Mesenchymal stem cell (in vitro differentiated cells and primary cell): ENCODE results near the gene GPATCH4.

ENCODE experiments used
- DNase-seq: peaks from one replicate; pipeline ENCODE4 v3.0.0-alpha.2; 2013
- H2AFZ ChIP-seq: one replicate; pipeline ENCODE4 v1.6.1; 2013; ENCODE audit warnings: low read depth, mild to moderate bottlenecking, control low read depth, inconsistent platforms, low read length, moderate library complexity
- H2AK5ac ChIP-seq: 2 replicates; pipeline ENCODE4 v1.6.1; 2013; ENCODE audit warnings: low read length, moderate library complexity, mild to moderate bottlenecking, inconsistent platforms; ENCODE audit not compliant: severe bottlenecking
- H2BK120ac ChIP-seq: one replicate; pipeline ENCODE4 v1.6.1; 2013; ENCODE audit warnings: low read depth, mild to moderate bottlenecking, inconsistent platforms, low read length, moderate library complexity
- H2BK12ac ChIP-seq, 2 experiments: one replicate each; pipeline ENCODE4 v1.6.1; 2013; ENCODE audit warnings: inconsistent platforms in 2 of 2, low read length in 2 of 2, mild to moderate bottlenecking in 2 of 2, moderate library complexity in 2 of 2, control low read depth in 1 of 2
- H2BK15ac ChIP-seq: one replicate; pipeline ENCODE4 v1.6.1; 2013; ENCODE audit warnings: mild to moderate bottlenecking, low read depth, inconsistent platforms; ENCODE audit not compliant: poor library complexity, severe bottlenecking
- H2BK5ac ChIP-seq: 2 replicates; pipeline ENCODE4 v1.6.1; 2013; ENCODE audit warnings: low read depth, mild to moderate bottlenecking, low read length, control low read depth, inconsistent platforms; ENCODE audit not compliant: poor library complexity, severe bottlenecking
- H3K14ac ChIP-seq, 2 experiments: one replicate each; pipeline ENCODE4 v1.6.1; 2013; ENCODE audit warnings: inconsistent platforms in 2 of 2, low read length in 2 of 2, control low read depth in 1 of 2, mild to moderate bottlenecking in 1 of 2, moderate library complexity in 1 of 2
- H3K18ac ChIP-seq, 2 experiments: one replicate each; pipeline ENCODE4 v1.6.1; 2013; ENCODE audit warnings: inconsistent platforms in 2 of 2, low read length in 2 of 2, control low read depth in 1 of 2, low read depth in 1 of 2, mild to moderate bottlenecking in 1 of 2
- H3K23ac ChIP-seq, 2 experiments: one replicate each; pipeline ENCODE4 v1.6.1; 2013; ENCODE audit warnings: inconsistent platforms in 2 of 2, low read length in 2 of 2, mild to moderate bottlenecking in 2 of 2, moderate library complexity in 2 of 2, control low read depth in 1 of 2
- H3K27ac ChIP-seq: 2 replicates; pipeline ENCODE4 v1.5.1; 2013; ENCODE audit warnings: mild to moderate bottlenecking, moderate library complexity, low read length, control low read depth, inconsistent platforms; ENCODE audit not compliant: poor library complexity, severe bottlenecking
- H3K27me3 ChIP-seq, 2 experiments: 2 replicates each; pipeline versions ENCODE4 v1.6.1 to v1.7.0; 2013; ENCODE audit warnings: low read length in 2 of 2, mild to moderate bottlenecking in 2 of 2, moderate library complexity in 2 of 2, control low read depth in 1 of 2, inconsistent platforms in 1 of 2; ENCODE audit not compliant: control insufficient read depth in 1 of 2, insufficient read depth in 1 of 2
- H3K36me3 ChIP-seq, 2 experiments: 2 replicates each; pipeline versions ENCODE4 v1.6.1 to v1.7.0; 2013; ENCODE audit warnings: low read length in 2 of 2, control low read depth in 1 of 2, inconsistent platforms in 1 of 2, low read depth in 1 of 2, mild to moderate bottlenecking in 1 of 2; ENCODE audit not compliant: insufficient read depth in 2 of 2, control insufficient read depth in 1 of 2
- H3K4ac ChIP-seq, 2 experiments: one replicate each; pipeline ENCODE4 v1.6.1; 2013; ENCODE audit warnings: inconsistent platforms in 2 of 2, low read length in 2 of 2, mild to moderate bottlenecking in 2 of 2, moderate library complexity in 2 of 2, control low read depth in 1 of 2, low read depth in 1 of 2
- H3K4me1 ChIP-seq: 2 replicates; pipeline ENCODE4 v1.6.1; 2013; ENCODE audit warnings: low read depth, low read length, control low read depth; ENCODE audit not compliant: control insufficient read depth, insufficient read depth
- H3K4me2 ChIP-seq: 2 replicates; pipeline ENCODE4 v1.6.1; 2013; ENCODE audit warnings: low read length, mild to moderate bottlenecking, inconsistent platforms; ENCODE audit not compliant: poor library complexity, severe bottlenecking
- H3K4me3 ChIP-seq, 2 experiments: 2 replicates each; pipeline versions ENCODE4 v1.5.1 to v1.7.0; 2013; ENCODE audit warnings: low read length in 2 of 2, mild to moderate bottlenecking in 2 of 2, control low read depth in 1 of 2, low read depth in 1 of 2; ENCODE audit not compliant: insufficient read depth in 1 of 2
- H3K79me1 ChIP-seq: replicated peaks from 2 replicates; pipeline ENCODE4 v1.6.1; 2013; ENCODE audit warnings: mild to moderate bottlenecking, control low read depth, low read length, inconsistent platforms; ENCODE audit not compliant: poor library complexity, severe bottlenecking
- H3K9ac ChIP-seq: 2 replicates; pipeline ENCODE4 v1.7.0; 2013; ENCODE audit warnings: mild to moderate bottlenecking, low read length, moderate library complexity
- H3K9me3 ChIP-seq: 2 replicates; pipeline ENCODE4 v1.7.0; 2013; ENCODE audit warnings: mild to moderate bottlenecking, low read length; ENCODE audit not compliant: control insufficient read depth
- H4K8ac ChIP-seq: one replicate; pipeline ENCODE4 v1.6.1; 2013; ENCODE audit warnings: inconsistent platforms, mild to moderate bottlenecking, low read length, moderate library complexity
- H4K91ac ChIP-seq: one replicate; pipeline ENCODE4 v1.6.1; 2013; ENCODE audit warnings: mild to moderate bottlenecking, low read length, inconsistent platforms
- WGBS: methylation state at CpG from one replicate; pipeline ENCODE4 v1.1.7; 2013; ENCODE audit warnings: mixed read lengths; 5-methylcytosine and 5-hydroxymethylcytosine counted together

The GPATCH4 gene

DNA sequence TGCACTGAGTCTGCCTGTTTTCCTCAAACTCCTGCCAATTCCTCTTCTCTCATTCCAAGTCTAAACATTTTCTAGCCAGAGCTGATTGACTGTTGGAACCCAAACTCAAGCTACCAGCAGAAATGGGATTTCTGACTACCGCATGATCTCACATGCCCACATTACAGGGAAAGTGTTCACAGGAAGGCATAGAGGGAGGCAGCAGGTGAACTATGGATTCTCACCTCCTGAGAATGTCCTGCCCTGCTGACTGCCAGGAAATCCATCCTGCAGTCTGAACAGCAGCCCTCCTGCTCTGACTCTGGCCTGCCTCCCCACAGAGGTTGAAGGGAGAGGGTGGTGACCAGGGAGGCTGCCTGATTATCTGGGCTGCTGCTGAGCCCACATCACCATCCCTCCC, 51.4 kb downstream of the GPATCH4 start:
- H4K91ac ChIP-seq, result no peak overlapping the region
- no peak overlapping the region for H4K8ac ChIP-seq
- no peak overlapping the region for H2BK120ac ChIP-seq
- H3K4me1 ChIP-seq, result peaks cover 7% of the 10 kb centered on the region
- no peaks in the 10 kb centered on the region for H3K9me3 ChIP-seq
- no peak overlapping the region for H3K4ac ChIP-seq
- H2BK5ac ChIP-seq, result no peak overlapping the region
- H3K18ac ChIP-seq, result no peak overlapping the region
- H2AFZ ChIP-seq, result no peak overlapping the region
- peaks cover 9 to 17% of the 10 kb centered on the region in 2 experiments for H3K36me3 ChIP-seq
- no peak overlapping the region for H2BK15ac ChIP-seq
- H3K27me3 ChIP-seq, result no peaks in the 10 kb centered on the region
- H3K79me1 ChIP-seq, result no peaks in the 10 kb centered on the region
- no peak overlapping the region for H3K9ac ChIP-seq
- H3K4me3 ChIP-seq, result no peak overlapping the region
- no peak overlapping the region for H3K23ac ChIP-seq
- no peak overlapping the region for H3K4me2 ChIP-seq
- no peak overlapping the region for H2AK5ac ChIP-seq
- WGBS, result 100% methylated on average over 1 of the region's 1 CpG
- no peak overlapping the region for H3K27ac ChIP-seq
- H3K14ac ChIP-seq, result no peak overlapping the region
- DNase-seq, result no peak
- no peak overlapping the region for H2BK12ac ChIP-seq

DNA sequence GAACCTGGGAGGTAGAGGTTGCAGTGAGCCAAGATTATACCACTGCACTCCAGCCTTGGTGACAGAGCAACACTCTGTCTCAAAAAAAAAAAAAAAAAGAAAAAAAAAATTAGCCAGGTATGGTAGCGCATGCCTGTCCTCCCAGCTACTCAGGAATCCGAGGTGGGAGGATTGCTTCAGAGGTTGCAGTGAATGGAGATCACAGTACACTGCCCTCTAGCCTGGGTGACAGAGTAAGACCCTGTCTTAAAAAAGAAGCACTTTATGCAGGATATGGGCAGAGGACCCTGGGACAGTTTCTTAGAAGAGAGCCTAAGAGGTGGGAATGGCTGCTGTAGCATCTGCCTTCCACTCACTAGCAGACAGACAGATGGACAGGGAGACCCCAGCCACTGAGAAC, 51.9 kb downstream of the GPATCH4 start:
- Histone ChIP-seq H3K9ac (no peak overlapping the region), H2BK12ac (no peak overlapping the region), H3K4ac (no peak overlapping the region)

DNA sequence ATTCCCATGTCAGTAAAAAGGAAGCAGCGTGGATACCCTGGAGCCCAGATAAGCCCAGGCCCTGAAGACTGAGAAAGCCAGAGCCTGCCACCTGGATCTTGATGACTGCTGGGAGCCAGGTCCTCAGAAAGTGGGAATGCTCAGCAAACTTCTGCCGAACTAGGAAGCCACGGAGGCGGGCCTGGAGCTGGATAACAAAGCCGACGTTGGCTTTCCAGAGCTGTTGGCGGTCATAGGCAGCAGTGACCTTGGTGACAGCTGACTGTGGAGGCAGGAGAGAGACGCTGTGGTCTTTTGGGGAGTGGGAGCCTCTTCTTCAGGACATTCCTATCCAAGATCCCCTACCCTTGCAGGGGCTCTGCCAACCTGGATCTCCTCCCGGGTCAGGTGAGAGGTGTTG, 53.3 kb downstream of the GPATCH4 start:
- Histone ChIP-seq H2BK5ac (no peak overlapping the region), H3K27me3 (no peaks in the 10 kb centered on the region), H2BK12ac (no peak overlapping the region), H3K9ac (no peak overlapping the region), H4K8ac (no peak overlapping the region), H3K9me3 (no peaks in the 10 kb centered on the region), H2AFZ (no peak overlapping the region), H3K4me3 (no peak overlapping the region), H3K4me1 (peaks cover 7% of the 10 kb centered on the region), H3K4ac (no peak overlapping the region), H2AK5ac (no peak overlapping the region), H3K36me3 (peaks cover 9 to 24% of the 10 kb centered on the region in 2 experiments), H3K18ac (no peak overlapping the region), H3K23ac (no peak overlapping the region), H3K79me1 (no peaks in the 10 kb centered on the region), H2BK15ac (no peak overlapping the region), H3K27ac (no peak overlapping the region), H2BK120ac (no peak overlapping the region), H3K4me2 (no peak overlapping the region), H3K14ac (no peak overlapping the region), H4K91ac (no peak overlapping the region)
- 94% methylated on average over 6 of the region's 9 CpGs for WGBS
- no peak for DNase-seq

More for the DNA sequence above, 51.9 kb downstream of the GPATCH4 start:
- no peak overlapping the region for H3K23ac ChIP-seq
- no peak overlapping the region for H3K4me2 ChIP-seq
- H3K36me3 ChIP-seq, result peaks cover 9 to 18% of the 10 kb centered on the region in 2 experiments
- no peak overlapping the region for H2AK5ac ChIP-seq
- no peaks in the 10 kb centered on the region for H3K27me3 ChIP-seq
- no peak overlapping the region for H4K8ac ChIP-seq
- DNase-seq, result no peak
- no peak overlapping the region for H4K91ac ChIP-seq
- no peak overlapping the region for H3K14ac ChIP-seq
- no peak overlapping the region for H2AFZ ChIP-seq
- no peaks in the 10 kb centered on the region for H3K79me1 ChIP-seq
- no peak overlapping the region for H2BK120ac ChIP-seq
- no peak overlapping the region for H2BK15ac ChIP-seq
- no peak overlapping the region for H3K18ac ChIP-seq
- WGBS, result 84% methylated on average over 2 of the region's 2 CpGs
- H3K9me3 ChIP-seq, result no peaks in the 10 kb centered on the region
- peaks cover 7% of the 10 kb centered on the region for H3K4me1 ChIP-seq
- no peak overlapping the region for H3K27ac ChIP-seq
- no peak overlapping the region for H2BK5ac ChIP-seq
- no peak overlapping the region for H3K4me3 ChIP-seq

DNA sequence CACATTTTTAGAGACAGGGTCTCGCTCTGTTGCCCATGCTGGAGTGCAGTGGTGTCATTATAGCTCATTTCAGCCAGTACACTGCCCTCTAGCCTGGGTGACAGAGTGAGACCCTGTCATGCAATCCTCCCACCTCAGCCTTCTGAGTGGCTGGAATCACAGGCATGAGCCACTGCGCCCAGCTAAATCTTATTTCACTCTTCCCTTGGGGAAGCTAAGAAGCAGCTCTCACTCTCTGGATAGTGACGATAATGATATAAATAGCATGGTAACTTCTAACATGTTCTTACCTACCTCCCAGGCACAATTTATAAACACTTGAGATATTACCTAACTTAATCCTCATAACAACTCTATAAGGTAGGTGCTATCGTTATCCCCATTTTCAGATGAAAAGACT, 53.8 kb downstream of the GPATCH4 start:
- Histone ChIP-seq H3K4me3 (no peak overlapping the region), H3K4ac (no peak overlapping the region), H3K79me1 (no peaks in the 10 kb centered on the region), H2BK15ac (no peak overlapping the region), H2AK5ac (no peak overlapping the region), H3K14ac (no peak overlapping the region), H3K36me3 (peaks cover 9 to 24% of the 10 kb centered on the region in 2 experiments), H3K9ac (no peak overlapping the region), H4K8ac (no peak overlapping the region), H2BK5ac (no peak overlapping the region), H3K4me2 (no peak overlapping the region), H3K4me1 (peaks cover 7% of the 10 kb centered on the region), H3K27ac (no peak overlapping the region), H2BK120ac (no peak overlapping the region), H2BK12ac (no peak overlapping the region), H3K18ac (no peak overlapping the region), H3K9me3 (no peaks in the 10 kb centered on the region), H3K23ac (no peak overlapping the region), H4K91ac (no peak overlapping the region), H3K27me3 (no peaks in the 10 kb centered on the region), H2AFZ (no peak overlapping the region)
- no peak for DNase-seq
- 96% methylated on average over 4 of the region's 4 CpGs for WGBS
